ENCODE results near the gene VSIG10L. TPM values are rescaled to one million over a fixed set of nuclear protein-coding genes. Genes with fewer than 3 reads are reported as not detected.

The VSIG10L gene
- 1 to 10 TPM; 1.0 to 2.0 TPM for total RNA-seq

GRCh38 chr19:51341976-51342580 is at the start of gene VSIG10L:
VSIG10L (minus strand) TSS chr19:51342139; CDS start chr19:51342124, 15 bp downstream.
- Mint-ChIP-seq H3K4me1 (ENCODE audit: low read depth in 2 of 2) (peaks cover 14 to 23% of the 10 kb centered on the region in 2 donors), H3K4me3 (peak within 1 kb of the TSS; percentile 74), H3K36me3 (no peaks in the 10 kb centered on the region), H3K27ac (peak within 1 kb of the TSS; percentile 28 to 69), H3K27me3 (no peaks in the 10 kb centered on the region), H3K9me3 (no peaks in the 10 kb centered on the region)
- DNase-seq (ENCODE audit: low spot score) (no peak), ATAC-seq (no peak)

GRCh38 chr19:51391073-51391611 is 49.2 kb upstream of the VSIG10L start:
- H3K4me1 Mint-ChIP-seq (ENCODE audit: low read depth in 2 of 2): peaks cover 72 to 77% of the 10 kb centered on the region in 2 donors

GRCh38 chr19:51389143-51389542 is 47.2 kb upstream of the VSIG10L start:
- peaks cover 65 to 66% of the 10 kb centered on the region in 2 donors for H3K4me1 Mint-ChIP-seq (ENCODE audit: low read depth in 2 of 2)
- peak overlapping the region; percentile 98 to 100 for H3K27ac Mint-ChIP-seq
- H3K9me3 Mint-ChIP-seq: peaks cover 3% of the 10 kb centered on the region
- peak overlapping the region; percentile 91 for H3K4me3 Mint-ChIP-seq
- no peak for DNase-seq (ENCODE audit: low spot score)
- ATAC-seq: no peak
- H3K27me3 Mint-ChIP-seq: no peaks in the 10 kb centered on the region
- H3K36me3 Mint-ChIP-seq: no peaks in the 10 kb centered on the region

More at GRCh38 chr19:51391073-51391611, 49.2 kb upstream of the VSIG10L start:
- no peak for DNase-seq (ENCODE audit: low spot score)
- no peak for ATAC-seq
- Mint-ChIP-seq H3K9me3 (peaks cover 3% of the 10 kb centered on the region), H3K27me3 (no peaks in the 10 kb centered on the region), H3K4me3 (peak overlapping the region; percentile 73), H3K27ac (peak overlapping the region; percentile 98 to 100), H3K36me3 (no peaks in the 10 kb centered on the region)

GRCh38 chr19:51387924-51388389 is 46.0 kb upstream of the VSIG10L start, which contains the start of gene LIM2:
LIM2 (minus strand) TSS chr19:51387974; CDS start chr19:51387443, 531 bp downstream.
- DNase-seq (ENCODE audit: low spot score) (peak; percentile 68), ATAC-seq (peak; percentile 32 to 71)
- Mint-ChIP-seq H3K4me1 (ENCODE audit: low read depth in 2 of 2) (peaks cover 58 to 60% of the 10 kb centered on the region in 2 donors), H3K27me3 (no peaks in the 10 kb centered on the region), H3K9me3 (peaks cover 3% of the 10 kb centered on the region), H3K4me3 (peak within 1 kb of the TSS; percentile 91), H3K27ac (peak within 1 kb of the TSS; percentile 98 to 100), H3K36me3 (no peaks in the 10 kb centered on the region)

- H3K4me1 Mint-ChIP-seq (ENCODE audit: low read depth in 2 of 2): peaks cover 54 to 59% of the 10 kb centered on the region in 2 donors
- no peaks in the 10 kb centered on the region for H3K36me3 Mint-ChIP-seq
- peak; percentile 63 to 70 for ATAC-seq
- H3K27me3 Mint-ChIP-seq: no peaks in the 10 kb centered on the region
- H3K4me3 Mint-ChIP-seq: peak overlapping the region; percentile 91
- peaks cover 3% of the 10 kb centered on the region for H3K9me3 Mint-ChIP-seq
- H3K27ac Mint-ChIP-seq: peak overlapping the region; percentile 98 to 100
- no peak for DNase-seq (ENCODE audit: low spot score)
Measured at GRCh38 chr19:51386882-51387520, 45.1 kb upstream of the VSIG10L start.

- H3K27ac Mint-ChIP-seq: peak overlapping the region in 1 of 2 donors; percentile 29
- no peaks in the 10 kb centered on the region for H3K36me3 Mint-ChIP-seq
- no peaks in the 10 kb centered on the region for H3K27me3 Mint-ChIP-seq
- peaks cover 33 to 40% of the 10 kb centered on the region in 2 donors for H3K4me1 Mint-ChIP-seq (ENCODE audit: low read depth in 2 of 2)
- ATAC-seq: no peak
- DNase-seq (ENCODE audit: low spot score): no peak
- no peaks in the 10 kb centered on the region for H3K9me3 Mint-ChIP-seq
- H3K4me3 Mint-ChIP-seq: no peak overlapping the region
Measured at GRCh38 chr19:51382004-51382403, 40.1 kb upstream of the VSIG10L start.

GRCh38 chr19:51380379-51380778 is 38.4 kb upstream of the VSIG10L start:
- no peaks in the 10 kb centered on the region for H3K27me3 Mint-ChIP-seq
- H3K4me3 Mint-ChIP-seq: peak overlapping the region; percentile 55
- DNase-seq (ENCODE audit: low spot score) (no peak), ATAC-seq (no peak)
- peak overlapping the region; percentile 64 to 69 for H3K27ac Mint-ChIP-seq
- no peaks in the 10 kb centered on the region for H3K36me3 Mint-ChIP-seq
- peaks cover 38 to 45% of the 10 kb centered on the region in 2 donors for H3K4me1 Mint-ChIP-seq (ENCODE audit: low read depth in 2 of 2)
- H3K9me3 Mint-ChIP-seq: no peaks in the 10 kb centered on the region

- no peak overlapping the region for H3K4me3 Mint-ChIP-seq
- DNase-seq (ENCODE audit: low spot score): no peak
- H3K27ac Mint-ChIP-seq: no peak overlapping the region
- H3K4me1 Mint-ChIP-seq (ENCODE audit: low read depth in 2 of 2): peaks cover 62 to 65% of the 10 kb centered on the region in 2 donors
- H3K36me3 Mint-ChIP-seq: no peaks in the 10 kb centered on the region
- H3K9me3 Mint-ChIP-seq: no peaks in the 10 kb centered on the region
- no peak for ATAC-seq
- no peaks in the 10 kb centered on the region for H3K27me3 Mint-ChIP-seq
Measured at GRCh38 chr19:51377422-51377821, 35.5 kb upstream of the VSIG10L start.

- Mint-ChIP-seq H3K4me1 (ENCODE audit: low read depth in 2 of 2) (peaks cover 59 to 66% of the 10 kb centered on the region in 2 donors), H3K36me3 (peaks cover 8% of the 10 kb centered on the region), H3K27me3 (no peaks in the 10 kb centered on the region), H3K27ac (peak overlapping the region; percentile 87 to 93), H3K9me3 (no peaks in the 10 kb centered on the region), H3K4me3 (peak overlapping the region; percentile 100)
- DNase-seq (ENCODE audit: low spot score): peak; percentile 91
- ATAC-seq: peak; percentile 13 to 43
Measured at GRCh38 chr19:51375504-51376221, 33.7 kb upstream of the VSIG10L start.

- Mint-ChIP-seq H3K27ac (peak within 1 kb of the TSS; percentile 87 to 93), H3K4me3 (peak within 1 kb of the TSS; percentile 100), H3K4me1 (ENCODE audit: low read depth in 2 of 2) (peaks cover 55 to 67% of the 10 kb centered on the region in 2 donors), H3K36me3 (peaks cover 17% of the 10 kb centered on the region), H3K27me3 (no peaks in the 10 kb centered on the region), H3K9me3 (no peaks in the 10 kb centered on the region)
- ATAC-seq: peak; percentile 87
- DNase-seq (ENCODE audit: low spot score): peak; percentile 97
Measured at GRCh38 chr19:51372649-51373504, 30.9 kb upstream of the VSIG10L start, which contains the start of gene NKG7. NKG7 (minus strand) TSS chr19:51372654; CDS start chr19:51372535, 119 bp downstream.

- peak overlapping the region; percentile 100 for H3K4me3 Mint-ChIP-seq
- no peaks in the 10 kb centered on the region for H3K27me3 Mint-ChIP-seq
- no peak for DNase-seq (ENCODE audit: low spot score)
- H3K27ac Mint-ChIP-seq: peak overlapping the region; percentile 87 to 93
- peaks cover 62 to 67% of the 10 kb centered on the region in 2 donors for H3K4me1 Mint-ChIP-seq (ENCODE audit: low read depth in 2 of 2)
- no peaks in the 10 kb centered on the region for H3K9me3 Mint-ChIP-seq
- peaks cover 17% of the 10 kb centered on the region for H3K36me3 Mint-ChIP-seq
- ATAC-seq: no peak
Measured at GRCh38 chr19:51372021-51372648, 30.2 kb upstream of the VSIG10L start.

- Mint-ChIP-seq H3K4me3 (peak overlapping the region; percentile 100), H3K36me3 (peaks cover 17% of the 10 kb centered on the region), H3K27me3 (no peaks in the 10 kb centered on the region), H3K4me1 (ENCODE audit: low read depth in 2 of 2) (peaks cover 63 to 67% of the 10 kb centered on the region in 2 donors), H3K27ac (peak overlapping the region; percentile 87 to 93), H3K9me3 (no peaks in the 10 kb centered on the region)
- DNase-seq (ENCODE audit: low spot score) (no peak), ATAC-seq (no peak)
Measured at GRCh38 chr19:51371186-51371690, 29.3 kb upstream of the VSIG10L start.
